ENCODE measurements around the gene GPAT2.
"Not testable (repeated sequence)": the region's sequence is repeated elsewhere in the genome, so short reads cannot be mapped to it uniquely, and the experiment has no call there.

DNA sequence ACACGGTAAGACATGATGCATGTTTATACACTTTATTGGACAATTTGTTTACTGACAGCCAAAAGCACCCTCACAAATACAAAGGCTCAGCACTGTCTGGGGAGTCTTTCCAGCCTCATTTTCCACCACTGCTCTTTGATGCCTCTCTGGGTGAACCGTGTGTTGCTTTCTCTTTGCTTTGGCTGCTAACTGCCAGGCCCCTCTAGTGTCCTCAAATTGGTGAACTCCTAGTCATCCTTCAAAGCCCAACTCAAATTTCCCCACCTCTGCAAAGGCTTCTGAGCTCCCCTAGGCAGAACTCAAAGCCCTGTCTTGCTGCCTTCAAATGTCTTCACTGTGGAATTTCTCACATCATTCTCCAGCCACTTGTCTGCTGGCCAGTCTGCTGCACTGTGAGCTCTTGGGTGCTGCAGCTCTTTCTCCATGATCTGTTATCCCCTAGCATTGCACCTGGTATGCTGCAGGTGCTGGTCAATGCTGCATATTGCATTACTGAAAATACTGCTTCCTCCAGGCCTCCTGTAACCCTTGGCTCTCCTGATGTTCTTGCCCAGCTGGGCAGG lies 32.5 kb upstream of the GPAT2 start:
- TF ChIP-seq CTCF (conservative IDR thresholded peaks at IDR 0.05; ENCODE audit: low read depth, low read length); EZH2 (IDR thresholded peaks at IDR 0.05; ENCODE audit: borderline replicate concordance, low read depth, low read length, poor library complexity, severe bottlenecking): not testable (repeated sequence)
